Activated CD8-positive, alpha-beta T cell treated with anti-CD3 and anti-CD28 coated beads, Interleukin-2, amount 10 ng/mL, durations not matched to agents 7 days and 5 days (primary cell): ENCODE results near the gene DLG2. TPM values are rescaled to one million over a fixed set of nuclear protein-coding genes. Genes with fewer than 3 reads are reported as not detected.

Experiments
- ATAC-seq: fragments of 150-1000 bp; cut with Tn5 transposase; one replicate; pipeline ENCODE4 v1.10.0; 2021; ENCODE audit warnings: moderate library complexity
- CTCF ChIA-PET: fragments of 350-600 bp; sonication (Branson Sonifier 250); formaldehyde crosslinking; loops from one replicate; lab custom pipeline; 2021; ENCODE audit warnings: antibody characterized with exemption; lab: Charles Lee
- POLR2A ChIA-PET: fragments of 350-600 bp; sonication (Branson Sonifier 250); formaldehyde crosslinking; loops from one replicate; lab custom pipeline; 2021; ENCODE audit warnings: antibody characterized with exemption; lab: Charles Lee
- DNase-seq: peaks from one replicate; pipeline ENCODE4 v3.0.0-alpha.2; 2020
- H3K27ac Mint-ChIP-seq: one replicate; pipeline ENCODE4 v1.8.0; 2021; ENCODE audit warnings: mild to moderate bottlenecking, mixed read lengths
- H3K27me3 Mint-ChIP-seq: one replicate; pipeline ENCODE4 v1.8.0; 2021; ENCODE audit warnings: low read depth, mixed read lengths
- H3K36me3 Mint-ChIP-seq: one replicate; pipeline ENCODE4 v1.8.0; 2021; ENCODE audit warnings: low read depth, mixed read lengths
- H3K4me1 Mint-ChIP-seq: one replicate; pipeline ENCODE4 v1.8.0; 2021; ENCODE audit warnings: low read depth, mixed read lengths
- H3K4me3 Mint-ChIP-seq: one replicate; pipeline ENCODE4 v1.8.0; 2021; ENCODE audit warnings: mild to moderate bottlenecking, mixed read lengths
- H3K9me3 Mint-ChIP-seq: one replicate; pipeline ENCODE4 v1.8.0; 2022; ENCODE audit warnings: mixed read lengths; ENCODE audit not compliant: insufficient read depth
- total RNA-seq, 2 experiments: library from RNA; stranded (reverse); gene quantifications; one replicate each; pipeline ENCODE4 v1.2.3, GENCODE V29; 2021

The DLG2 gene
- total RNA-seq, 2 experiments from 2014 or later = 1.3 to 1.6 TPM

- Mint-ChIP-seq H3K4me3 (no peak overlapping the region), H3K27ac (no peak overlapping the region), H3K36me3 (no peaks in the 10 kb centered on the region), H3K9me3 (peaks cover 4% of the 10 kb centered on the region), H3K4me1 (no peaks in the 10 kb centered on the region), H3K27me3 (no peaks in the 10 kb centered on the region)
- no peak for DNase-seq
- no peak for ATAC-seq
- ChIA-PET POLR2A (no interaction called here), CTCF (no interaction called here)
Measured at GRCh38 chr11:84024266-84024665, 1602.9 kb downstream of the DLG2 start.

- ChIA-PET POLR2A (no interaction called here), CTCF (interaction anchor here (1.0 kb wide), 1 partner anchor 10 kb away, joined by 3 read pairs; no protein-coding TSS in a partner anchor)
- no peaks in the 10 kb centered on the region for H3K4me1 Mint-ChIP-seq
- no peak overlapping the region for H3K27ac Mint-ChIP-seq
- no peaks in the 10 kb centered on the region for H3K36me3 Mint-ChIP-seq
- ATAC-seq (no peak), DNase-seq (no peak)
- peaks cover 4% of the 10 kb centered on the region for H3K9me3 Mint-ChIP-seq
- no peak overlapping the region for H3K4me3 Mint-ChIP-seq
- H3K27me3 Mint-ChIP-seq = no peaks in the 10 kb centered on the region
Measured at GRCh38 chr11:84022695-84023094, 1604.4 kb downstream of the DLG2 start.

DNA sequence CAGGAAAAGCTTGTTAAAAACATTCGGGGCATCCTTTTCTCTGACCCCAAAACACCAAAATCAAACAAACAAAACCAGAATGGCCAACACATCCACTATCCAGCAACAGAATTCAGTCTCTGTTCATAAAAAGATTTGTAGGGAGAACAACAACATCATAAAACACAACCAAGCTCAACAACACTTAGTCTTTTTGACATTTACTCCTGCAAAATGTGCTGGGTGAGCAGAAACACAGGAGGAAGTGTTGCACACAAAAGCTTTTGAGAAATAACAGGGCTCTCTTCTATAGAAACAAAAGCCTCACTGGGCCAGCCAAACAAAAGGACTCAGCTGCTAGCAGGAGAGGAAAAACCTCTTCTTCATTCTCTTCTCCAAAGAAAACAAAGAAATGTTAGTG is 1604.9 kb downstream of the DLG2 start:
- Mint-ChIP-seq H3K4me3 (no peak overlapping the region), H3K27me3 (no peaks in the 10 kb centered on the region), H3K9me3 (peaks cover 4% of the 10 kb centered on the region), H3K27ac (no peak overlapping the region), H3K36me3 (no peaks in the 10 kb centered on the region), H3K4me1 (no peaks in the 10 kb centered on the region)
- ATAC-seq (no peak), DNase-seq (no peak)
- POLR2A ChIA-PET = no interaction called here
- CTCF ChIA-PET = interaction anchor here (1.0 kb wide), 1 partner anchor 10 kb away, joined by 3 read pairs; no protein-coding TSS in a partner anchor

DNA sequence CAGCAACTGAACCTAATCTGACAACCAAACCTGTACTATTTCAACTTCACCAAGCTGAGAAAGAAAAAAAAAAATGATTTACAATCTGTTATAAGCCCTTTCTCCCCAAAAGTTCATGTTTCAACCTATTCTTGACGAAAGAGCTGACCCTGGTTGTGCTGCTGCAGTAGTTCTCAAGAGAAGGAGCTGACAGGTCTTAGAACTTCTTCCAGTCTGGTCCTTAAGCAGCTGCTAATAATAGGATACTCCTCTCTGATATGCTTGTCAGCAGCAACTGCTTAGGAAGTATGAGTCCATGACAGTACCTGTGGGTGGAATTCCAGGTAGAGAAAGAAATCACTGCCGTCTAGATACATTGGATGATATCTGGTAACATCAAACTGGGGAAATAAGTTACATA is 1605.9 kb downstream of the DLG2 start:
- peaks cover 4% of the 10 kb centered on the region for H3K9me3 Mint-ChIP-seq
- ATAC-seq = no peak
- H3K36me3 Mint-ChIP-seq = no peaks in the 10 kb centered on the region
- POLR2A ChIA-PET = no interaction called here
- H3K27ac Mint-ChIP-seq = no peak overlapping the region
- no peaks in the 10 kb centered on the region for H3K4me1 Mint-ChIP-seq
- H3K27me3 Mint-ChIP-seq = no peaks in the 10 kb centered on the region
- CTCF ChIA-PET = no interaction called here
- no peak overlapping the region for H3K4me3 Mint-ChIP-seq
- no peak for DNase-seq

DNA sequence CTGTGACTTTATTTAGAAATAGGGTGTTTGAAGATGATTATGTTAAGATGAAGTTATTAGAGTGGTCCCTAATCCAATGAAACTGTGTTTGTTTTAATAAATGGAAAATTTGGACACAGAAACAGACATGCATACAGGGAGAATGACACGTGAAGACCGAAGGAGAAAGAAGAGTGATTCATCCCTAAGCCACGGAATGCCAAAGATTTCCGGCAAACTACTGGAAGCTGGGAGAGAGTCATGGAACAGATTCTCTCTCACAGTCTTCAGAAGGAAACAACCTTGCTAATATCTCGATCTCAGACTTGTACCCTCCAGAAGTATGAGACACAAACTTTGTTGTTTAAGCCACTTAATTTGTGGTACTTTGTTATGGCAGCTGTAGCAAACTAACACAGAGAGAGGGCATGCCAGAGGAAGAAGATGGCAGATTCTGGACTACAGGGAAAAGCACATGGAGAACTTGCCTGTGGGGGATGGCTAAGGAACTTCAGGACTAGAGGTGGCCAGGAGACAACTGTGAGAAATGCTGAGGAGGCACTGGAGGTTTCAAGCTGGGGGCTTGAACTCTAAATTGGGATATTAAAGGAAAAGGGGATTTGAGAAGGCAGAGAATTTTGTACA is 1607.5 kb downstream of the DLG2 start:
- DNase-seq (no peak), ATAC-seq (no peak)
- ChIA-PET POLR2A (no interaction called here), CTCF (interaction anchor here (1.2 kb wide), 1 partner anchor 13 kb away, joined by 3 read pairs; no protein-coding TSS in a partner anchor)
- H3K36me3 Mint-ChIP-seq = no peaks in the 10 kb centered on the region
- H3K27ac Mint-ChIP-seq = no peak overlapping the region
- H3K4me1 Mint-ChIP-seq = no peaks in the 10 kb centered on the region
- H3K4me3 Mint-ChIP-seq = no peak overlapping the region
- H3K9me3 Mint-ChIP-seq = peaks cover 4% of the 10 kb centered on the region
- H3K27me3 Mint-ChIP-seq = no peaks in the 10 kb centered on the region

GRCh38 chr11:84014539-84014938 is 1612.6 kb downstream of the DLG2 start:
- Mint-ChIP-seq H3K27ac (no peak overlapping the region), H3K27me3 (no peaks in the 10 kb centered on the region), H3K36me3 (no peaks in the 10 kb centered on the region), H3K9me3 (peaks cover 5% of the 10 kb centered on the region), H3K4me1 (no peaks in the 10 kb centered on the region), H3K4me3 (no peak overlapping the region)
- CTCF ChIA-PET = no interaction called here
- ATAC-seq (no peak), DNase-seq (no peak)
- POLR2A ChIA-PET = no interaction called here

DNA sequence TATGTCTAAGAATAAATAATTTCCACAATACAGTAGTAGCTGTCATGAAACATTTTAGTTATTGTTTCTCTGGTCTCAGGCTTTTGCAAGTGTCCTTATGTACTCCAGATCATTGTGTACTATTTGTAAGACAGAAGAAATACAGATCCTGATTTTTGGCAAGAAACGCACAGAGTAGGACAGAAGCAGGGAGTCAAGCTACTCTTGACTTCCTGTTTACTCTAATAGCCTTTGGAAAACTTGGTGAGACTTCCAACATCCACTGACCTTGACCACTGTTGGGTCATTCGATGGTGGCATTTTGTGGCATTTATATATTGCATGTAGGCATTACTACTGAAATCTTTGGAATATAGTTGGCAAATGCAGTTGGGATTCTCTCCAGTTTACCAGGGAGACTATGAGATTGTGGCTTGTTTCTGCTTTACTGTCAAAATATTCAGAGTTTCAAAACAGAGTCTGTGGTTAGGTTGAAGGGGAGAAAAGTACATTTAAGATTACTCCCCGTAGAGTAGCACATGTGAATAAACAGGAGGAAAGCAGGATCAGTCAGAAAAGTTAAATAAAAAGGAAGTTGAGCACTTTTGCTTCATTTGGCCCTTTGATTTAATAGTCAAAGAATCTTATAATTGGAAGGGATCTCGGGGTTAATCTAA is 1614.8 kb downstream of the DLG2 start:
- ChIA-PET POLR2A (no interaction called here), CTCF (no interaction called here)
- no peak for DNase-seq

GRCh38 chr11:84003181-84003580 is 1624.0 kb downstream of the DLG2 start:
- ChIA-PET CTCF (no interaction called here), POLR2A (no interaction called here)
- Mint-ChIP-seq H3K36me3 (no peaks in the 10 kb centered on the region), H3K4me3 (no peak overlapping the region), H3K27ac (no peak overlapping the region), H3K9me3 (peaks cover 42% of the 10 kb centered on the region), H3K4me1 (no peaks in the 10 kb centered on the region), H3K27me3 (no peaks in the 10 kb centered on the region)
- no peak for DNase-seq
- ATAC-seq = no peak

More for the DNA sequence above, 1614.8 kb downstream of the DLG2 start:
- no peak overlapping the region for H3K27ac Mint-ChIP-seq
- no peak overlapping the region for H3K4me3 Mint-ChIP-seq
- no peaks in the 10 kb centered on the region for H3K4me1 Mint-ChIP-seq
- no peaks in the 10 kb centered on the region for H3K27me3 Mint-ChIP-seq
- no peaks in the 10 kb centered on the region for H3K36me3 Mint-ChIP-seq
- H3K9me3 Mint-ChIP-seq = peaks cover 5% of the 10 kb centered on the region
- ATAC-seq = no peak

DNA sequence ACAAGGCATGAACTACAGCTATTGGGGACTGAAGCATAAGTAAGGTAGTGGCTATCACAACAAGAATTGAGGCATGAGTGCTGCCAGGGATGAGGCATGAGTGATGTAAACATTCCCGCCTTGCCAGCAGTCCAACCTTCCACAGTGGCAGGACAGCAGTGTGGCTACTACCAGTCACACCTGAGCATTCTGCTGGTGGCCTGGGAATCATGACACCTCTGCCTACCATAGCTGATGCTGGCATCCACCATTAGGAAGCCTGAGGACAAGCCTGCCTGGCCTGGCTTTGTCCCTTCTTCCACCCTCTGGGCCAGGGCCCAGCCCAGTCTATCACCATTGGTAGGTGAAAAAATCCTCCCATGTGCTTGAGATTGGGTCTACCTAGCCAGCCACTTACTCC is 1628.2 kb downstream of the DLG2 start:
- CTCF ChIA-PET = no interaction called here
- Mint-ChIP-seq H3K36me3 (no peaks in the 10 kb centered on the region), H3K27ac (no peak overlapping the region), H3K27me3 (no peaks in the 10 kb centered on the region), H3K4me3 (no peak overlapping the region), H3K9me3 (peaks cover 47% of the 10 kb centered on the region), H3K4me1 (no peaks in the 10 kb centered on the region)
- DNase-seq (no peak), ATAC-seq (no peak)
- POLR2A ChIA-PET = no interaction called here

GRCh38 chr11:83990160-83990733 is 1636.9 kb downstream of the DLG2 start:
- Mint-ChIP-seq H3K27me3 (no peaks in the 10 kb centered on the region), H3K4me3 (no peak overlapping the region), H3K36me3 (no peaks in the 10 kb centered on the region), H3K4me1 (no peaks in the 10 kb centered on the region), H3K9me3 (peaks cover 4% of the 10 kb centered on the region), H3K27ac (no peak overlapping the region)
- ChIA-PET POLR2A (no interaction called here), CTCF (no interaction called here)
- ATAC-seq (no peak), DNase-seq (no peak)

DNA sequence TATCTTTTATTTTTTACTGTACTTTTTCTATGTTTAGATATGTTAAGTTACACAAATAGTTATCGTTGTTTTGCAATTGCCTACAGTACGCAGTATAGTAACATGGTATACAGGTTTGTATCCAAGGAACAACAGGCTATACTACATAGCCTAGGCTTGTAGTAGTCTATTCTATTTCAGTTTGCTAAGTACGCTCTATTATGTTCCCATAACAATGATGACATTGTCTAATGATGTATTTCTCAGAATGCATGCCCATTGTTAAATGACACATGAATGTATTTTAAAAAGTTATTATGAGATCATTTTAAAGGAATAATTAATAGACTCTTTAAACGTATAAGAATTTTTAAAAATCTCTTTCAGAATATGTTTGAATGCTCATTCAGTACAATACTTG is 1644.3 kb downstream of the DLG2 start:
- H3K27me3 Mint-ChIP-seq = no peaks in the 10 kb centered on the region
- peaks cover 4% of the 10 kb centered on the region for H3K9me3 Mint-ChIP-seq
- CTCF ChIA-PET = no interaction called here
- ATAC-seq (no peak), DNase-seq (no peak)
- H3K27ac Mint-ChIP-seq = no peak overlapping the region
- no peak overlapping the region for H3K4me3 Mint-ChIP-seq
- no peaks in the 10 kb centered on the region for H3K36me3 Mint-ChIP-seq
- POLR2A ChIA-PET = no interaction called here
- no peaks in the 10 kb centered on the region for H3K4me1 Mint-ChIP-seq

GRCh38 chr11:83979593-83979992 is 1647.6 kb downstream of the DLG2 start:
- peaks cover 4% of the 10 kb centered on the region for H3K9me3 Mint-ChIP-seq
- ChIA-PET CTCF (no interaction called here), POLR2A (no interaction called here)
- H3K27ac Mint-ChIP-seq = no peak overlapping the region
- DNase-seq (no peak), ATAC-seq (no peak)
- no peaks in the 10 kb centered on the region for H3K36me3 Mint-ChIP-seq
- no peaks in the 10 kb centered on the region for H3K27me3 Mint-ChIP-seq
- no peaks in the 10 kb centered on the region for H3K4me1 Mint-ChIP-seq
- H3K4me3 Mint-ChIP-seq = no peak overlapping the region
